GM21381 (cell line): Measurements from ENCODE around the gene CTSF.
"Not testable (repeated sequence)": the region's sequence is repeated elsewhere in the genome, so short reads cannot be mapped to it uniquely, and the experiment has no call there.

Source experiments
- ATAC-seq: cut with Tn5 transposase; IDR thresholded peaks from one replicate; pipeline ENCODE4 v1.9.1; 2021; ENCODE audit warnings: mild to moderate bottlenecking, moderate library complexity; ENCODE audit not compliant: unreplicated experiment

Gene CTSF

DNA sequence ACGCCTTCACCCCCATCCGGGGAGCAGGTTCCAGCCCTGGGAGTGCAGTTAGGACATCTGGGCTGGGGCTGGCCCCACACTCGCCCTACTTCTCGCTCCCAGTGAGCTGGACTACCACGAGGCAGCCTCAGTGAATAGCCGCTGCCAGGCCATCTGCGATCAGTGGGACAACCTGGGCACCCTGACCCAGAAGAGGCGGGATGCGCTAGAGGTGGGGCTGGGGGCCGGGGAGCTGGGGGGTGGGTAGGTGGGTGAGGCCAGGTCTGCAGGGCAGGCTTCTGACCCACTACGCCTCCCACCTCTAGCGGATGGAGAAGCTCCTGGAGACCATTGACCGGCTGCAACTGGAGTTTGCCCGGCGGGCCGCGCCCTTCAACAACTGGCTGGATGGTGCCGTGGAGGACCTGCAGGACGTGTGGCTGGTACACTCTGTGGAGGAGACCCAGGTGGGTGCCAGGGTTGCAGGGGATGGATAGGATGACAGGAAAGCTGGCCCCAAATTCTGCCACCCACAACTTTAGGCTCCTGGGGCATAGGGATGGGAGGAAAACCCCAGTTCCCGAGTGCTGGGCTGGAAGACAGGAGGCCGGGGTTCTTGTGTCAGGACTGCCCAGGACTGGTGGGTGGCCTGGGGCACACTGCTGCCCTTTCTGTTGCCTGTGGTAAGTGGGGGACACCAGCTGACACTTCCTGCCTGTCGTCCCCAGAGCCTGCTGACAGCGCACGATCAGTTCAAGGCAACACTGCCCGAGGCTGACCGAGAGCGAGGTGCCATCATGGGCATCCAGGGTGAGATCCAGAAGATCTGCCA, 8.3 kb downstream of the CTSF start:
- no peak for ATAC-seq

DNA sequence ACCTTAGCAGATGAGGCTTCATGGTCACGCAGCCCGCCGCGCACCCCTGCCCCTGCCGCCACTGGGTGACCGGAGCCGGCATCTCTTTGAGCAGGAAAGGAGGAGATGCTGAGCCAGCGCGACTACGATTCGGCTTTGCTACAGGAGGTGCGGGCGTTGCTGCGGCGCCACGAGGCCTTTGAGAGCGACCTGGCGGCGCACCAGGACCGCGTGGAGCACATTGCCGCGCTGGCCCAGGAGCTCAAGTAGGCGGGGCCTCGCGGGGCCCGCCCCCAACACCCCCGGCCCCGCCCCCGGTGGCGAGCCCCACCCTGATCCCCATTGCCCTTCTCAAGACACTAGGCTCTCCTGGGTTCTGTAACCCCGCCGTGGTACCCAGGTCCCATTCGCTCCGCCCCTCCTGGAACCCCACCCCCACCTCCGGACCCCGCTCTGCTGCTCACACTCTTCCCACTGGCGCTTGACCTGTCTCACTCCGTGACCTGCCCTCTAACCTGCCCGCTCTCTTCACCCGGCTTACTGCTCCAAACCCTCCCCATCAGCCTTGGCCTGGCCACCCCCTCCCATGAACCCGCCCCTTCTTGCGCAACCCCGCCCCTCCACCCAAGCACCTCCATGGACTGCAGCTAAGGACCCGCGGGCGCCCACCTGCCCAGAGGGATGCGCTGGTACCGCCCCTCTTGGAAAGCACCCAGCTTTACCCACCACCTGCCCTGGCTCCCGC, 9.1 kb downstream of the CTSF start:
- ATAC-seq, result no peak

DNA sequence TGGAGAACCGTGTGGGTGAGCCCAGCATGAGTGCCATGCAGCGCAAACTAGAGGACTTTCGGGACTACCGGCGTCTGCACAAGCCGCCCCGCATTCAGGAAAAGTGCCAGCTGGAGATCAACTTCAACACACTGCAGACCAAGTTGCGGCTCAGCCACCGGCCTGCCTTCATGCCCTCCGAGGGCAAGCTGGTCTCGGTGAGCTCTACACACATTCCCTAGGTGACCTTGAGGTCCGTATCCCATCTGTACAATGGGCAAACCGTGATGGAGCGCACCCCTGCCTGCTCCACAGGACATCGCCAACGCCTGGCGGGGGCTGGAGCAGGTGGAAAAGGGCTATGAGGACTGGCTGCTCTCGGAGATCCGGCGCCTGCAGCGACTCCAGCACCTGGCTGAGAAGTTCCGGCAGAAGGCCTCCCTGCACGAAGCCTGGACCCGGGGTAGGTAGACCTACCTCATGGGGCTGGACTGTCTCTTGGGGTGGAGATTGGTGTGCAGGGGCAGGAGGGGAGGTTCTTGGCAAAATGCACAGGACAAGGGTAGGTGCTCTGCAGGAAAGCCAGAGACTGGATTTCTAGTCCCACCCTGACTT, 10.6 kb downstream of the CTSF start:
- no peak for ATAC-seq

DNA sequence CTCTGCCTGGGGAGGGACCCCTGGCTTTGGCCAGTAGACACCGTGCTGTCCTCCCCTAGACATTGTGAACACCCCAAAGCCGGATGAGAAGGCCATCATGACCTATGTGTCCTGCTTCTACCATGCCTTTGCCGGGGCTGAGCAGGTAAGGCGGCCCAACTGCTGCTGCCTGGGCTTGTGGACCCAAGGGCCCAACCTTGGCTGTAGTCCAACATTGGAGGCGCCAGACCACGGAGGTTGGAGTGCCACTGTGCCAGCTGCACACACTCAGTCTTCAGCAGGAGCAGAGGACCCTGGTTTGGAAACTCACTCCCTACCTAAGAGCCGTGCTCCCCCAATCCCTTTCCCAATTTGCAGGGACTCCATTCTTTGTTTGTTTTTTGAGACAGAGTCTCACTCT, 12.3 kb downstream of the CTSF start:
- ATAC-seq, result no peak

DNA sequence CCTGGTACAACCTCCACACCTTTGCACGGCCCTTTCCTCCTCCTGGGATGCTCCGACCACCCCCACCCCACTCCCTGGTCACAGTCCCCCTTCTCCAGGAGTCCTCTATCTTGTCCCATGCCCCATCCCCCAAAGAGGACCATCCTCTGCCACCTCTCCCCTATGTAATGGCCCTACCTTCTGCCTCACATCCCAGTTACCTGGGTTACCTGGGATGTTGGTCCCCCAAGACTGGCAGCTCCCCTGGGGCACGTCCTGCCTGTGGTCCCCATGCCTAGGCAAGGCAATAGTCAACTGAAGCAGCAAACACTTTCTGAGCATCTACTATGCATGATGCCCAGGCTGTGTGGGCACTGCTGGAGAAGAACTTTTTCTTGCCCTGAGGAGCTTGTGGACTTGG, 13.0 kb downstream of the CTSF start:
- no peak for ATAC-seq

DNA sequence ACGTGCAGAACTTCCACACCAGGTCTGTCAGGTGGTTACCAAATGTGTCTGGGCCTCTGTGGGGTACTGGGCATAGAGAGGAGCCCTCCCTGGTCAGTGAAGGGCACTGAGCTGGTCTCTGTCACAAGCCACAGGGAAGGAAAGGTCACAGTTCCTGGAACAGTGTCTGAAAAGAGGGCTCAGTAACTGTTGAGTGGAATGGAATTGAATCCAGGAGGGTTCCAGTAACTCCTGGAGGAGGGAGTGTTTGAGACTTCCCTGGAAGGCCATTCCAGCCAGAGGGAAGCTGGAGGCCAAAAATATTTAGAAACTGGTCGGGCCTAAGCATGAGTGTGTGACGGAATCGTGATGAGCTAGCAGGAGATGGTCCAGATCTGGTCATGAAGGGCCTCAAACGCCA, 13.8 kb downstream of the CTSF start:
- no peak for ATAC-seq

DNA sequence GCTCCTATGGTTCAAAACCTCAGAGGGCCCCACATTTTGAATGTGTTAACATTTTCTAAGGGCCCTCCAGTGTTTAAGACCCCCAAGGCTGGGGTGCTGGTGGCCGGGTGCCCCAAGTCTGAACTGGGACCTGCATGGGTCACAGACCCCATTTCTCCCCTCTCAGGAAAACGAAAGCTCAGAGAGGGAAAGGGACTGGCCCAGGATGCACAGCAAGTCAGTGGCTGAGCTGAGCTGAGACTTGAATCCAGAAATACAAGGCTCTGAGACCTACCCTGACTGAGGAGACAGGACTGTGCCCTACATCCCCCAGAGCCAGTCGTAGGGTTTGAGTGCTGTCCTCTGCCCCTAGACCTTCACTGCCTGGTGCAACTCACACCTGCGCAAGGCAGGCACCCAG, 17.5 kb downstream of the CTSF start:
- no peak for ATAC-seq

DNA sequence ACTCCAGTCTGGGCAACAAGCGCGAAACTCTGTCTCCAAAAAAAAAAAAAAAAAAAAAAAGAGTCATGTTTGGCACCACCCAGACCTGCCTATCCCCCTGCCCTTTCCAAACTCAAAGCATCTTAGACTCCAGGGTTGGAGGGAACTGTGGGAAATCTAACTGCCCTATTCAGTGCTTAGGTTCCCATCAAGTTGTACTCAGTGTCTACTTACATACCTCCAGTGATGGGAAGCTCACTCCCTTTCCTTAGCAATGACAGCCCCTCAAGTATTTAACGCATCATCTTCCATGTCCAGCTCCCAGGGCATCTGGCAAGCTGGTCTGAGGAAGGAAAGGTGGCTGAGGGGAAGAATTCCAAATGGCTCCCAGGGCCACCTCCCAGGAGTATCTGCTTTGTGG, 18.7 kb downstream of the CTSF start:
- no peak for ATAC-seq

DNA sequence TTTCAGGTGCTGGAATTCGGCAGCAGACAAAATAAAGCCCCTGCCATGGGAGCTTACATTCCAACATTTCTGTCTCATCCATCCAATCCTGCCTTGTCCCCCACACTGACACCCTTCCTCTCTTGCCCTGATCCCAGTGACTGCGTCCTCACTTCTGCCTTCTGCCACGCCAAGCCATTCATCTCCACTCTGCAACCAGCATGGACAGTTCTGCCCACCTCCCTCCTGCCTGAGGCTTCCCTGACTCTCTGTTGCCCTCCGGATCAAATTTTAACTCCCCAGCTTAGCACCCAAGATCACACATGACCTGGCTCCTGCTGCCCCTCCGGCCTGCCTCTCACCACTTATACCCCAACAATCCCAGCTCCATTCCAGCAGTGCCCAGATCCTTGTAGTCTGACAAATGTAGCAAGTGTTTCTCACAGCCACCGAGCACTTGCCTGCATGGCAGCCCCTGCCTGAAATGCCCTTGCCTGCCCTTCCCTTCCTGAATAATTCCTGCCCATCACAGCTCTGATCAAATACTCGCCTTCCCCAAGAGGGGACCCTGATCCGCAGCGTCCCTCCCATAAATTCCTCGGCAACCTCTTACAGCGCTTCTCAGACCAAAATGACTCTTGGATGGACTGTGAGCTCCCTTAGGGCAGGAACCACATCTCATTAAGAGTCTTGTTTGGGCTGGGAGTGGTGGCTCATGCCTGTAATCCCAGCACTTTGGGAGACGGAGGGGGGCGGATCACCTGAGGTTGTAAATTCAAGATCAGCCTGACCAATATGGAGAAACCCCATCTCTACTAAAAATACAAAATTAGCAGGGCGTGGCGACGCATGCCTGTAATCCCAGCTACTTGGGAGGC, 19.4 kb downstream of the CTSF start:
- no peak for ATAC-seq

DNA sequence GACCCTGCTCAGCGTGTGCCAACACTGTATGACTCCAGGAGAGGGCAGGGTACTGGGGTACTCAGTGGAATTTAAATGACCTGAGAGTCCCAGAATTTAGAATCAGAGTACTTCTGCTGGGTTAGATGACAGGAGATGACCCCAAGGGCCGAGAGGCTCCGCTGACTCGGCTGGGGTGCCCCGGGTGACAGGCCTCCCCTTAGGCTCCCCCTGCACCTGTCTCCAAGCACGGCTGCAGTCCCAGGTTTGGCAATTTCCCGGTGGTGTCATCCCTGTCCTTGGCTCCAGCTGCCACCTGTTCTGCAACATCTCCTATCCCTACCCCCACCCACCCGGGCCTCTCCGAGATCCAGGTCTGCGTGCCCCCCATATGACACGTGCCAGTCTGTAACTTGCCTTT, 20.4 kb downstream of the CTSF start:
- ATAC-seq, result no peak

DNA sequence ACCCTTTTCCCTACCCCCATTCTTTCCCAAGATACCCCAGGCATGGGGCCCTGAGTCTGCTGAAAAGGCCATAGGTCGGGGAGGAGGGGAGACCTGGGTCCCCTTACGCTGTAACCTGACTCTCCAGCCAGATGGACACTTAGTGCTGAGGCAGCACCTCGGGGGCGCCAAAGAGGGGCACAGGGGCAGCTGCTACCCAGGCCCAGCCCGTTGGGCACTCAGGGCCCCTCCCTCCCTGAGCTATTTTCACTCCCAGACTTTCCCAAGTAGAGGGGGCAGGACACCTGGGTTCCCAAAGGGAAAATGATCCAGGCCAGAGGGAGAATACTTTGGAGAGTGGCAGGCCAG, 20.8 kb downstream of the CTSF start:
- no peak for ATAC-seq

DNA sequence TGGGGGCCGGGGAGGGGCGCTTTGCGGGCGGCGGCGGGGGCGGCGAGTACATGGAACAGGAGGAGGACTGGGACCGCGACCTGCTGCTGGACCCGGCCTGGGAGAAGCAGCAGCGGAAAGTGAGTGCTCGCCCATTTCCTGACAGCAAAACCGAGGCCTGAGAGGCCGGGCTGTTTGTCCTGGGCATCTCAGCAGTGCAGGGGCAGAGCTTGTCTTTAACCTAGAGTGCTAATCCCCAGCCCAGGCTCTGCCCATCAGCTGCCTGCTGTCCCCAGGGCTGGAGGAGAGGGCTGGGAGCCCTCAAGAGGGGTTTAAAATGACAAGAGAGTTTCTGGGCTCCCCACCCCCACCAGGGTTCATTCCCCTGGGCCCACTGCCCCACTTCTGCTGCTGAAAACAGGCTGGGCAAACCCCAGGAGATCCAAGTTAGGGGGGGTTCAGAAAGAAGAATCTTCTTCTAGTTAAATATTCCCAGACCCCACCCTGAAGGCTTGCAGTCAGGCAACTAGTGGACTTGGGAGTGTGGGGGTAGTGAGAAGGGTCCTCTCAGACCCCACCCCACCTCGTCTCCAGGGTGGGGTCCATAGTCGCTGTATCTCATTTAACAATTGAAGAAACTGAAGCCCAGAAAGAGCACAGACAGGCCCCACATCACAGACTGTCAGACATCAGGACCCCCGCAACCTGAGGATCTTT, 21.3 kb downstream of the CTSF start:
- ATAC-seq, result no peak

DNA sequence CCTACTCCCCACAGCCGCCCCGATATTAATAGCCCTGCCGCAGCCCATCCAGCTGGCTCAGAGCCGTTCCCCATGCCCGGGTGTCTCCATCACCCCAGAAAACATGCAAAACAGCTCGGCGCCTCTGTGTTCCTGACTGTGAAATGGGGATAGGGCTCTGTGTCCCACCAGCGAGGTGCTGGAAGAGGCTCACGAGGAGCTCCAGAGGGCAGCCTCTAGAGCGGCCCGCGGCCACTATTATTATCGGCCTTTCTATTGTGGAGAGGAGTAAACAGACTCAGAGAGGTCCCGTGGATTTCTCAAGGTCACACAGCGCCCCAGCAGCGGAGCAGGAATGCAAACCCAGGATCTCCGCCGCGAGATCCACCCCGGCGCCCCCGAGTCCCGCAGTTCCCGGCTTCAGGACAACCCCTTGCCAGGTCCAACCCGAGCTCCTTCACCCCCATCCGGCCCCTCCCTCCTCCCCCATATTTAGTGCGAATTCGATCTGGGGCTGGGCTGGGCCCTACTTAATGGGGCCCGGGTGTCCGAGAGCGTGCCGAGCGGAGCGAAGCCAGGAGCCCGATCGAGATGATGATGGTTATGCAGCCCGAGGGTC, 21.9 kb downstream of the CTSF start, which contains the start of gene ACTN3:
Gene ACTN3 (plus strand): TSS at position 536 of the 598 bp plus-strand sequence. CDS start 35 bp downstream, at position 571.
- no peak for ATAC-seq

DNA sequence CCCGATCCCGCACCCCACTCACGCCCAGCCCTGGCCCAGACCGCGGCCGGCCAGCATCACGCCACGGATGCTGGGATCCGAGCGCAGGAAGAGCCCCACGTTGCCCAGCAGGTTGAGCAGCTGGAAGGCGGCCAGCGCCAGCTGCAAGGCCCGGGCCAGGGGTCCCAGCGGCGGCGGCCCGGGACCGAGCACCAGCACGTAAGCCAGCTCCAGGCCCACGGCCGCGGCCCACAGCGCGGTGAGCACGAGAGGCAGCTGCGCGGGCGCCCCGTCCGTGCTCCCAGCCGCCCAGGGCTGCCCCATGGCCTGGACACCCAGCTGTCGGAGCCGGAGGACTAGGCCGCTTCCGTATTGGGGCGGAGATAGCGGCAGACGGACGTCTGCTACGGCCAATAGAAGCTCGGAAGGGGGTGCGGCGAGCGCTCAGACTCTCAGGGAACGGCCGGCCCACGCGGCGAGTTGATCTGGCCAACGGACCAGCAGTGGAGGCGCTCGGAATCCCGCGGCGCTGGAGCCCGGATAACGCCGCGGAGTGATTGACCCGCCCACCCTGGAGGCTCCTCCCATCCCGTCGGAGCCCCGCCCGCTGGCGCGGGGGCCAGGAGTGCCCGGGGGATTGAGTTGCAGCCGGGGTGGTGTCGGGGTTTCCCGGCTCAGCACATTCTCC, 22.6 kb downstream of the CTSF start, which contains the start of gene ZDHHC24:
Gene ZDHHC24 (minus strand): TSS at position 348 of the 667 bp plus-strand sequence. CDS start 45 bp downstream, at position 303.
- peak; percentile 82 for ATAC-seq

DNA sequence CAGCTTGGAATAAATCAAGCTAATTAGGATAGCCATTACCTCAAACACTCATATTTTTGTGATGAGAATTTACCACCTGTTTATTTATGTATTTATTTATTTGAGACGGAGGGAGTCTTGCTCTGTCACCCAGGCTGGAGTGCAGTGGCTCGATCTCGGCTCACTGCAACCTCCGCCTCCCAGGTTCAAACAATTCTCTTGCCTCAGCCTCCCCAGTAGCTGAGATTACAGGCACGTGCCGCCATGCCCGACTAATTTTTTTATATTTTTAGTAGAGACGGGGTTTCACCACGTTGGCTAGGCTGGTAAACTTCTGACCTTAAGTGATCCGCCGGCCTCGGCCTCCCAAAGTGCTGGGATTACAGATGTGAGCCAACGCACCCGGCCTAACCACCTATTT, 23.5 kb downstream of the CTSF start:
- not testable (repeated sequence) for ATAC-seq

DNA sequence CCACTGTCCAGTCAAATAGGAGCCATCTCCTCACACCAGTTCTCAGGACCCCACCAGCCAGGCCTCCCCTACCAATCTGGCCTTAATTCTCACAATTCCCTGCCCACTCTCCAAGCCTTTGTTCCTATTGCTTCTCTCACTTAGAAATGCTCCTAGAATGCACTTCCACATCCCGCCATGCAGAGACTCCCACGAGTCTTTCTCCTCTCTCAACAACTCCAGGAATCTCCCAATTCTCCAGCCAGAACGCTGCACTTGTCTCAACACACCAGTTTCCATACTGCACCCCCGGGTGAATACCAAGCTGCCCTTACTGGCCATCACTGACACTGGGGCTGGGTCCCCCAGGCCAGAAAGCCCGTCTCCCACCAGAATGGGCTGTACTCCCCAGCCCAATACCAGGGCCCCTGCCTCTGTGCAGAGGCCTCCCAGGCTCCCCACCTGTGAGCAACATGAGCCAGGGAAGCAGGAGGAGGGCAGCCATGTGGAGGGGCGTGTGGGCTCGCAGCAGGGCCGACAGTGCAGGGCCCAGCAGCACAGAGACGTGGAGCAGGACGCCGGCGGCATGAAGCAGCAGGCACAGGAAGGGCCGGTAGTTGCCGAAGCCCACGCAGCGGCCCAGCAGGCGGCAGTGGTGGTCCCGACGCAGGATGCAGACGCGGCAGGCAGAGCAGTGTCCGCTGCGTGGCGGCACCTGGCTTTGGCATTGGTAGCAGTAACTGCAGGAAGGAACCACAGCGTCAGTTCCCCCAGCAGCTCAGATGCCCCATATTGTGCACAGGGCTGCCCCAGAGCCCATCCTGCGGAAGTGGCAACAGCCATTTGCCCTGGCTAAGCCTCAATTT, 24.9 kb downstream of the CTSF start:
- no peak for ATAC-seq

DNA sequence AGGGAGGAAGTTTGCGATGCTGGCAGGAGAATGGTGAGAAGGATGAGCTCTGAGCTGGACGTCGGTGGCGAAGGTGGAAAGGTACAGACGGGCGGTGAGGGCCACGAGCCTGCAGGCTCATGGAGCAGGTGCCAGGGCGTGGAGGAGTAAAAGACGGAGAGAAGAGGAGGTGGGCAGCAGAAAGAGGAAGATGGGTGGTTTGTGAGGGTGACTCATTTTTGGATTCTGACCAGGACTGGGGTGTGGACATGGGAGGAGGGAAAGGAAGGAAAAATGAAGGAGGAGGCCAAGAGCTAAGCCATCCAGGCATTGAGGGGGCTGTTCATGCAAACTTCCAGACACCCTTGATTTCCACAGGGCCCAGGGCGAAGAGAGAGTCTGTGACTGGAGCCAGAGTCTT, 26.0 kb downstream of the CTSF start:
- no peak for ATAC-seq

DNA sequence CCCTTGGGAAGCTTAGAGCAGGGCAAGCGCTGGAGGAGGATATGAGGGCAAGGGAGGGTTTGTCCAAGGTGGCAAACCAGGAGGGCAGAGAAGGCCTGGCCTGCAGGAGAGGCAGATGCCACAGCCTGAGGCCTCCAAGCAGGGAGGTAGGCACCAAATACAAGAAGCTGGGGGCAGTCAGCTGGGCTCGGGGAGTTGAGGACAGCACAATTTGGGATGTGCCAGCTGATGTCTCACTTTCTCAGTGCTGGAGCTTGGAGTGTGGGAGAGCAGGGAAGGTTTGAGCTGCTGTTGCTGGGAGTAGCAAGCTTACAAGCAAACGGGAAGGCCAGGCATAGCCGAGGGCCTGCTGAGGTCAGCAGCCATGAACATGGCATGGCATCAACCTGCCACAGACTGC, 26.5 kb downstream of the CTSF start:
- ATAC-seq, result no peak

DNA sequence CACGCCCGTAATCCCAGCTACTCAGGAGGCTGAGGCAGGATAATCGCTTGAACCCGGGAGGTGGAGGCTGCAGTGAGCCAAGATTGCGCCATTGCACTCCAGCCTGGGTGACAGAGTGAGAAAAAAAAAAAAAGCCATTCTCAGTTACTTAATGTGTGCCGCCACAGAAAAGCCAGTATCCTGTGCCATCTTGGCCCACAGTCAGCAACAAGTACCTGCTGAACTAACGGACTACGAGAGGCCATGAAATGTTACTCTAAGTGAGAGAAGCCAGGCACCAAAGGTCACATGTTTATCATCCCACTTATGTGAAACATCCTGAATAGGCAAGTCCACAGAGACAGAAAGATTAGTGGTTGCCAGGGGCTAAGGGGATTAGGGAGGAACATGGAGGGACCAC, 27.8 kb downstream of the CTSF start:
- ATAC-seq, result not testable (repeated sequence)
